Lung microvascular endothelial cell (primary cell): Measurements from ENCODE around the gene FOXR2. TPM values are rescaled to one million over a fixed set of nuclear protein-coding genes. Genes with fewer than 3 reads are reported as not detected.
A peak's percentile ranks its signal among the peaks of the same experiment; 100 is the strongest.

ENCODE experiments used
- DNase-seq, 2 donors: peaks; one replicate each; pipeline versions ENCODE4 v3.0.0 to v3.0.0-alpha.2; 2010; ENCODE audit warnings: low read depth in 2 of 2
- total RNA-seq: library from RNA; depleted of rRNA; stranded (reverse); fragments of >200 nt; gene quantifications from 2 replicates; pipeline ENCODE4 v1.2.1, GENCODE V29; 2014

The FOXR2 gene, protein sequence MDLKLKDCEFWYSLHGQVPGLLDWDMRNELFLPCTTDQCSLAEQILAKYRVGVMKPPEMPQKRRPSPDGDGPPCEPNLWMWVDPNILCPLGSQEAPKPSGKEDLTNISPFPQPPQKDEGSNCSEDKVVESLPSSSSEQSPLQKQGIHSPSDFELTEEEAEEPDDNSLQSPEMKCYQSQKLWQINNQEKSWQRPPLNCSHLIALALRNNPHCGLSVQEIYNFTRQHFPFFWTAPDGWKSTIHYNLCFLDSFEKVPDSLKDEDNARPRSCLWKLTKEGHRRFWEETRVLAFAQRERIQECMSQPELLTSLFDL
- total RNA-seq, result not detected in 2 replicates

DNA sequence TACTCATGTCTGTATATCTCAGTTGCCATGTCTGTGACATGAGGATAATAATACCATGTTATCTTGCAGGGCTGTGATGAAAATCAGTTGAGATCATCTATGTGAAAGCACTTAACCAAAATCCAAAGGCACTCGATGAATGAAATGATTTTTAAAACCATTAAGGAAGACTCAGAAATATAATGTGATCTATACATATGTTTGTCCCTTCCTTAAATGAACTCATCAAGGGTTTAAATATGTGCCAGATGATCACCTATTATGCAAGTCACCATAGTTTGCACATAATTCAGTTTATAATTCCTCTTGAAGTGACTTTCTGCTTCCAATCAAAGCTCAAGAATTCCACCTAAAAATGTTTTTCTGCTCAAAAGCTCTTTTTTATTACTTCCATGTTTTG lies at the start of gene FOXR2:
Gene FOXR2, plus strand, starts transcription at position 301 of the 400 bp plus-strand sequence. CDS start 312 bp downstream, outside the sequence.
- no peak for DNase-seq

DNA sequence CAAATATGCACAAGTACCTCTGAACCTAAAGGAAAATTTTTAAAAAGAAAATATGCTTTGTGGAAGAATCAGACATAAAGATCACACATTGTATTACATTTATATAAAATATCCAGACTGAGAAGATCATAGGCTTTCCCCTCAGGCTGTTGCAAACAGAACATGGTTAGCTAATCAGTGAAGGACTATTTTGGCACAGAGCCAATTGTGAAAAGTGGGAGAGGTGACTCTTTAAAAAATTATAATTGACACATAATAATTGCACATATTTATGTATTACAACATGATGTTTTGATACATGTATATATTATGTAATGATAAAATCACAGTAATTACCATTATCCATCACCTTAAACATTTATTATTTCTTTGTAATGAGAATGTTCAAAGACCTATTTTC lies 44.1 kb upstream of the FOXR2 start:
- no peak for DNase-seq

DNA sequence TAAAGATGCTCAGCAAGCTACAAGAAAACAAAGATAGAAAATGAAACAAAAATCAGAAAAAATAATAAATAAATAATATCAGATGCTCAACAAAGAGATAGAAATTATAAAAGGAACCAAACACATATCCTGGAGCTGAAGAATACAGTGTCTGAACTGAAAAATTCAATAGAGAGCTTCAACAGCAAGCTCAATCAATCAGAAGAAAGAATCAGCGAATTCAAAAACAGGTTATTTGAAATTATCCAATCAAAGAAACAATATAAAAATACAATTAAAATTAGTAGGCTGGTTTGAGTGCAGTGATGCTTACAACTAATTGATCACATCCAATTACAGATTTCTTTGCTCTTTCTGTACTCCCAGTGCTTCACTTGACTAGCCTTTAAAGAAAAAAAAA lies 40.8 kb upstream of the FOXR2 start:
- no peak for DNase-seq

DNA sequence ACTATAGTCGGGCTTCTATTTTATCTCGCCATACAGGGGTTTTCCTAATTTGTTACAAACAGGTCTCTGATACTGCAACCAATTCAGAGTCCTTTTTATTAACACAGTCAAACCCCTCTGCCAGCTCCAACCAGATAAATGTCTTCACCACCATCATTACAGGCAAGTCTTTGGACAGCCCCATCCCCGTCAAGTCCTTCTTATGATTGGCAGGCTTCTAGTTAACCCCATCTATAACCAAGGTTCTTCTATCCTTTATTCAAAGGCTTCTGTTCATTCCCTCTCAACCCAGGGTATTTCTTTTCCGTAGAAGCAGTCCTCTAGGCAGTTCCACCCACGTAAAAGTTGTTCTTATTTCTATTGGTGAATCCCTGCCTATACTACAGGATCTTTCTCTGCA lies 29.9 kb upstream of the FOXR2 start:
- DNase-seq, result no peak

DNA sequence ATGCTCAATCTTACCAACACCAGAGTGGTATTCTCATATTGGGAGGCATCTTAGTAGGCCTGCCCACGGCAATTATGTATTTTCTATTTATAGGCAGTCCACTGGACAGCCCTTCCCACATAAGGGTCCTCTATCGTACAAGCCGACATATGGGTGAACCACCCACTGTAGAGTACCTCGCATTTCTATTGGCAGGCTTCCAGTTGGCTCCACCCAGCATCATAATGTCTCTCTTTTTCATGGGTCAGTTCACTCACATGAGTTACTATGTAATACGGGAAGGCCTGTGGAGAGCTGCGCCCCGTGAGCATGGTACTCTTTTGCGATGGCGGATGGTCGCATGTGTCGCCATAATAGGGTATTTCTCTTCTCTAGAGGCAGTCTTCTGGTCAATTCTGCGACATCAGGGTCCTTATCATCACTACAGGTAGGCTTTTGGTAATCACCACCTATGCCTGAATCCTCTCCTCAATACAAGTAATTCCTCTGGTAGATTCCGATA lies 29.4 kb upstream of the FOXR2 start:
- DNase-seq, result no peak

DNA sequence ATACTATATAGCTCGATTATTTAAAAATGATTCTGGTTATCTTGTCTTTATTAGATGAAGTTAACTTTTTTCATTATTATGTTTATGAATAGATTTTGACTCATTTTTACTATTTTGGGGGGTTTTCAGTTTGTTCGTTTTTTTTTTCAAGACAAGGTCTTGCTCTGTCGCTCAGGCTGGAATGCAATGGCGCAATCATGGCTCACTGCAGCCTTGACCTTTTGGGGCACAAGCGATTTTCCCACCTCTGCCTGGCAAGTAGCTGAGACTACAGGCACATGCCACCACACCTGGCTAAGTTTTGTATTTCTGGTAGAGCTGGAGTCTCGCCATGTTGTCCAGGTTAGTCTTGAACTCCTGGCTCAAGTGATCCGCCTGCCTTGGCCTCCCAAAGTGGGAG lies 24.9 kb upstream of the FOXR2 start:
- no peak for DNase-seq

DNA sequence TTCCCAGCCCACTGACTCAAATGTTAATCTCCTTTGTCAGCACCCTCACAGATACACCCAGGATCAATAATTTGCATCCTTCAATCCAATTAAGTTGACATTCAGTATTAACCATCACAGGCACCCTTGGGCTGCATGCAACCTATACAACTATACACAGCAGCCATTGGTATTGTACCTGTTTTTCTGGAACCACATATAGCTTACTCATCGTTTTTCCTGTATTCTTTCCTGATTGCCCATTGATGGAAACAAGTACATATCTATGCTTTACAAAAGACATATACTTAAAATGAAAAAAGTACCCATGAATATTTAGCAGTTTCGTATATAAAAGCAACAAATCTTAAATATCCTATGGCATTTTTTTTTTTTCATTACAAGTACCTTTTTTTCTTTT lies 3.7 kb upstream of the FOXR2 start:
- DNase-seq, result no peak

DNA sequence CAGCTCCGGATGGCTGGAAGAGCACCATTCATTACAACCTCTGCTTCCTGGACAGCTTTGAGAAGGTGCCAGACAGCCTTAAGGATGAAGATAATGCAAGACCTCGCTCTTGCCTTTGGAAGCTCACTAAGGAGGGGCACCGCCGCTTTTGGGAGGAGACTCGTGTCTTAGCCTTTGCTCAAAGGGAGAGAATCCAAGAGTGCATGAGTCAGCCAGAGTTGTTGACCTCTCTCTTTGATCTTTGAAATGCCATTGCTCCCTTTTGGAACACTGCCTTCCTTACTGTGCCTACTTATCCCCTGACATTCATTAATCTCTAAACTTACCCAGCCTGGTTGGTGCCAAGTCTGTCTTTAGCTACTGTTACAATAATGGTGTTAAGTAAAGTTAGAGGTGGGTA lies 1.2 kb downstream of the FOXR2 start:
- no peak for DNase-seq

DNA sequence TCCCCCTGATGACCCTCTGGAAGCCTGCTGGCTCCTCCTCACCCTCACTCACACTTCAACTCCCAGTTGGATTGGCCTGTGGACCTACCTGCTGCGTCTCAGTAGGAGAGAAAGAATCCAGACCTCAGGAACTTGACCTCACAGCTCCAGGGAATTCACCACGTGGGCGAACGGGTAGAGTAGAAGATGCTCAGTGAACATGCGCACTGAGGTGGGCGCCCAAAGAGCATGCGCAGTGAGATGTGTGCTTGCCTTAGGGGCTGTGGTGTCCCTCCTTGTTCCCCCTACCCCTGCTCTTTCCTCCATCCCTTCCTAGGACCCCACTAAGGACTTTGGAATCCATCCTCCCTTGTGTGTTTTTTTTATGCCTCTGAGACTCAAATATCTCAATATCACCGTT lies 12.9 kb downstream of the FOXR2 start:
- no peak for DNase-seq

DNA sequence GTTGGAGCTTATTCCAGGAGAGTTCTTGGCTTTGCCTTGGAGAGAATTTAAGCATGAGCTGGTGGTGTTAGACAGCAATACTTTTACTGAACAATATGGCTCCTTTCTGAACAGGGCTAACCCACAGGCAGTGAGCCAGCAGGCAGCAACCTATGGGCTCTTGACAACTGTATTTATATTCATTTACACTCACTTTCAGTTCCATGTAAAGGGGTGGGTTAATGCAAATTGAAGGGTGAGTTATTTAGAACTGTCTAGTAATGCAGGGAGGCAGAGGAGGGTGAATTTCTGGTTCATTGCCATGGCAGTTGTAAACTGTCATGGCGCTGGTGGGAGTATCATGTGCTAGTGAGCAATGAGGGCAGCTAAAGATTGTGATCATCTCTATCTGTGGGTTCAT lies 15.7 kb downstream of the FOXR2 start:
- DNase-seq, result no peak

DNA sequence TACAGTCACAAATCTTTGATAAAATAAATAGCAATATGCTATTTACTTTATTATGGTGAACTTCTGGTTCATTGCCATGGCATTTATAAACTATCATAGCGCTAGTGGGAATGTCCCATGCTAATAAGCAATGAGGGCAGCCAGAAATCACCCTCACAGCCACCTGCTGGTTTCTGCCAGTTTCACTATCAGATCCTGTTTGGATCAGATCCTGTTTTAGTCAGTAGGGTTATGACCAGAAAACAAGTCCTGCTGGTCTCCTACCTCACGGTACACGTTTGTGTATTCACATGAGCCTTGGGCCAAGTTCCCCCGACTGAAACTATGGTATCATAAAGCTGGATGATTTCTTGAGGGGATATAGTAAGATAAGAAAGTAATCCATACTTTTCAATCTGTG lies 17.7 kb downstream of the FOXR2 start:
- peak in 1 of 2 donors; percentile 30 for DNase-seq

DNA sequence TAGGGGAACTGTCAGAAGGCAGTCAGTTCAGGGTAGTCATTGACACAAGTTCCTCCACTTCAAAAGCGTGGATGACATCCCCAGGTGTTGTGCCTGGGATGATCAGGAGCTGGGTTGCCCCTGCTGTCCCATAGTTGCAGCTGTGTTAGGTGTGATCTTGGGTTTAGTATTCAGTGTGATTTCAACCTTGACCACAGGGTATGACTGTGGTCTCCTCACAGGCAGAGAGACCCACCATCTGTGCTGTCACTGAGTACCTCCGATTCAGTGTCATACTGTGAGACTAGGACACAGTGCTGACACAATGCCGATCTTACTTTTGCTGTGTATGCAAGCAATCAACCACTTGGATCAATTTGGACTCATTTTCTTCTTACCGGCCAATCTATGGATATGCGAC lies 25.2 kb downstream of the FOXR2 start:
- no peak for DNase-seq

DNA sequence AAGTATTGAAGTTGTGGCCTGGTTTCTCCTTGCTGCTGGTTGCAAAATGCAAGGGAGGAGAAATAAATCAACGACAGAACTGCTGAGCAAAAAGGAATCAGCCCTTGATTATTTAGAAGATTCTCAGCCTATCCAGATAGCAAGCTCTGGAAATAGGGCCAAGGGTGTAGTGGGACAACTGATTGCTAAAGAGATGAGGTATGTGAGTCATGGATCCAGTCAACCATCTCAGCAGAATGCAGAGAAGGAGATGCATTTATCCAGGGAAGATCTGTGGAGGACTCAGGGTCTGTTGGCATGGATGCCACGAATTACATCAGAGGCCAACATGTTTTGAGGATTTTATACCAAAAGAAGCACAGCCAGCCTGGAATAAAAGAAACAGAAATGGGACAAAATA lies 36.7 kb downstream of the FOXR2 start:
- no peak for DNase-seq

DNA sequence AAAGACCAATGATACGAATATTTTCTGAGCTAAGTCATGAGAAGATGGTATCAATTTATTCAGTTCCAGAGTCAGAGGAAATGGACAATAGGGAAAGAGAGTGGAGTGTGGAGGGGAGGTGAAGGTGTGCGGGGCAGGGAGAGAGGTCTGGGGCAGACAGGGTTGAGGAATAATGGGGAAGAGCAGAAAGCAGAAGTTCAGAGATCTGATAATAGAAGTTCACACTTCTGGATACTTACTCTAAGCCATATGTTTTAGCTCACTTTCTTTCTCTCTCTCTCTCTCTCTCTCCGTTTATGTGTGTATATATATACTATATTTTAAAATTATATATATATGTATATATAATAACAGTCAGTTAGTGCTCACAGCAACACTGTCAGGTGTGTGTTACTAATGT lies 40.4 kb downstream of the FOXR2 start:
- no peak for DNase-seq

DNA sequence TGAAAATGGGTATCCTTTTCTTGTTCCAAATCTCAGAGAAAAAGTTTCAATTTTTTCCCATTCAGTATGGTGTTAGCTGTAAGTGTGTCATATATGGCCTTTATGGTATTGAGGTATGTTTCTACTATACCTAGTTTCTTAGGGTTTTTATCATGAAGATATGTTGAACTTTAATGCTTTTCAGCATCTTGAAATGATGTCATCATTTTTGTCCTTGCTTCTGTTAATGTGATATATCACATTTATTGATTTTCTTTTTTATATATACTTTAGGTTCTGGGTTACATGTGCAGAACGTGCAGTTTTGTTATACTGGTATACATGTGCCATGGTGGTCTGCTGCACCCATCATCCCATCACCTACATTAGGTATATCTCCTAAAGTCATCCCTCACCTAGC lies 44.9 kb downstream of the FOXR2 start:
- no peak for DNase-seq

Other genes starting within 250 kb of the FOXR2 start
- 13.3 and 16.5 TPM in 2 replicates for gene MAGEH1, start 171.3 kb upstream of the FOXR2 start, total RNA-seq
- gene USP51, start 133.6 kb upstream of the FOXR2 start, total RNA-seq, result 0.87 and 1.4 TPM in 2 replicates
- 12.4 and 25.2 TPM in 2 replicates for gene RRAGB, start 94.3 kb downstream of the FOXR2 start, total RNA-seq